Frontal cortex (tissue), 4 donors: ENCODE measurements around the gene ZNF597. TPM values are rescaled to one million over a fixed set of nuclear protein-coding genes. Genes with fewer than 3 reads are reported as not detected.
A peak's percentile ranks its signal among the peaks of the same experiment; 100 is the strongest.

Experiments used
- DNase-seq, 2 donors: peaks; one replicate each; pipeline ENCODE4 v3.0.0; 2012; ENCODE audit warnings: low spot score in 2 of 2
- FAIRE-seq: peaks from 2 replicates; lab custom pipeline; 2012; peaks lifted over from hg19 to GRCh38; lab: Jason Lieb, UNC
- total RNA-seq: library from RNA; depleted of rRNA; stranded (reverse); fragments of >200 nt; gene quantifications from one replicate; pipeline ENCODE4 v1.2.3, GENCODE V29; 2014
- donor health status: control.
- donor health status: control.
- donor health status: control.

Gene ZNF597, protein sequence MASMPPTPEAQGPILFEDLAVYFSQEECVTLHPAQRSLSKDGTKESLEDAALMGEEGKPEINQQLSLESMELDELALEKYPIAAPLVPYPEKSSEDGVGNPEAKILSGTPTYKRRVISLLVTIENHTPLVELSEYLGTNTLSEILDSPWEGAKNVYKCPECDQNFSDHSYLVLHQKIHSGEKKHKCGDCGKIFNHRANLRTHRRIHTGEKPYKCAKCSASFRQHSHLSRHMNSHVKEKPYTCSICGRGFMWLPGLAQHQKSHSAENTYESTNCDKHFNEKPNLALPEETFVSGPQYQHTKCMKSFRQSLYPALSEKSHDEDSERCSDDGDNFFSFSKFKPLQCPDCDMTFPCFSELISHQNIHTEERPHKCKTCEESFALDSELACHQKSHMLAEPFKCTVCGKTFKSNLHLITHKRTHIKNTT
- 4.9 TPM for total RNA-seq

GRCh38 chr16:3443108-3444031, at the start of gene ZNF597, which contains the start of gene NAA60:
TSS of gene ZNF597 (minus strand) at chr16:3443504. CDS start at chr16:3443153, 351 bp downstream.
TSS of gene NAA60 (plus strand) at chr16:3443680. CDS start at chr16:3476228, 32,548 bp downstream.
- FAIRE-seq: no peak
- DNase-seq: peak; percentile 63 to 73

DNA sequence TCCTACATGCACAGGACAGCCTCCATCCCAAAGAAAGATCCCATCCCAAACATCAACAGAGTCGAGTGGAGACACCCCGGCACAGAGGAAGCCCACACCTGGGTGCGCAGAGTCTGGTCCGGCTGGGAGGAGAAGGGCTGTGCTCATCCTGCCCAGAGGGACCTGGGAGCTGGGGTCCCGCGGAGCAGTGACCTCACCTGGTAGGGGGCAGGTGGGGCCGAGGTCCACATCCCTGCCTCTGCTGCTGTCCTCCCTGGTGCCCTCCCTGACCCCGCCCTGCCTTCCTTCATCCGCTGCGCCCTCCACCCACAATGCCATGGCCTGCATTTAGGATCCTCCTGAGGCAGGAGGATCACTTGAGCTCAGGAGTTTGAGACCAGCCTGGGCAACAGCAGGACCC, 49.1 kb upstream of the ZNF597 start:
- DNase-seq: no peak
- FAIRE-seq: no peak

DNA sequence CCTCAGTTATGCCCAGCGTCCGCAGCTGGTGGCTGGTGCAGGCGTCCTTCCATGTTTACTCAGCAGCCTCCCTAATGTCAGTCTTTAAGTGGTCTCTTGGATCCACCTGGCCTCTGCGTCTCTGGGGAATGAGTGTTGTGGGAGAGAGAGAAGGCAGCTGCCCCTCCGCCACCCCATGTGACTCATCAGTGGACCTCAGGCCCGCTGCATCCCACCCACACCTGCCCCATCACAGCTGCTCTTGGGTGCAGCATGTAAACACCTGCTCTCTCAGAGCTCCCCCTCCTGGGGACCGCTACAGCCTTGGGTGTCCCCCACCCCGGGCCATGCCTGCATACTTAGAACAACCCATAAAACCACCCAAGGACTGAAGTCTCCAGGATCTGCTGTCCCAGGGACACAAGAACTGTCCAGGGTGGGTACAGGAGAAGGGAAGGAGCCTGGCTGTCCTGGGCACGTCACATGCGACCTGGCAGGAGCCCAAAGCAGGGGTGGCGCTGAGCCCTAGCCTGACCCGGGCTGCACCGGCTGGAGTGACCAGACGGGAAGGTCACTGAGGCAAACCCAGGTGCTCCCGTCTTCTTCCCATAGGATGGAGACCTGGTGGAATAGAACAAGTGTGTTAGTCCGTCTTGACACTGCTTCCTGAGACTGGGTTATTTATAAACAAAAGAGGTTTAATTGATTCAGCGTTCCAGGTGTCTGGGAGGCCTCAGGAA, 47.8 kb upstream of the ZNF597 start:
- no peak for FAIRE-seq
- DNase-seq: no peak

- DNase-seq (no peak), FAIRE-seq (no peak)
Measured at GRCh38 chr16:3488801-3489200, 45.5 kb upstream of the ZNF597 start.

DNA sequence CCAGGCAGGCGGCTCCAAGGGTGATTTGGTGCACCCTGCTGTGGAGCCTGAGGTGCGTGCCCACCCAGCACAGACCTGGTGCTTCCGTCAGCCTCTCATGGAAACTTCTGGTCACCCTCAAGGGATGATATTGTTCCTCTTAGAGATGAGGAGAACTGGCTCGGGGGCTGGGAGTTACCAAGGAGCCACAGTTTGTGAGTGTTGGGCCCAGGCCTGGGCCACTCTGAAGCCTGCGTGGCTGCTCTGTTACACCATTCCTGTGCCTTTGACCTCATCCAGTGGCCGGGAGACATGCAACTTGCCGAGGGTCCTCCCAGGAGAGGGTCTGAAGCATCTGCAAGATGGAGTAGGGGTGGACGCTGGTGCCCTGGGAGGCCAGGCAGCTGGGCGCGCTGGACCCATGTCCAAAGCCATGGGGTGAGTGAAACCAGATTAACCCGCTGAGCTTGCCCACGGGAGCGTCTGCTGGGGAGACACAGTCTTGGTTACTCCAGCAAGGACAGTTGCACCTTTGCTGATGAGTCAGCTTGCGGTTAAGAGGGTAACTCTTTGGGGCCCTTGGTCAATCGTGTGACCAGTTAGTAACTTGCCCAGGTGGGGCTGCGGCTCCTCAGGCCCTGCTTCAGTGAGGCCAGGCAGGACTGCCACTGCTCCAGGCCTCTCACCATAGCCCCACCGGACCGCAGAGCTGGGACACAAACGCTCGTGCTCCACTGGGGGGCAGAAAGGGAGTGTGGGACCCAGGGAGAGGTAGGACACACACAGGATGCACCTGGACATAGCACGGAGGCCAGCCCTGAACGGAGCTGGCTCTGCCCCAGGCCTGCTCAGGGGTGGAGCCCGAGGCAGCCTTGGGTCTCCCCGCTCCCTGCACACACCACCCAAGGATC, 44.5 kb upstream of the ZNF597 start:
- no peak for DNase-seq

GRCh38 chr16:3486506-3487215, 43.4 kb upstream of the ZNF597 start:
- FAIRE-seq (no peak), DNase-seq (no peak)

More for the DNA sequence above, 44.5 kb upstream of the ZNF597 start:
- no peak for FAIRE-seq

DNA sequence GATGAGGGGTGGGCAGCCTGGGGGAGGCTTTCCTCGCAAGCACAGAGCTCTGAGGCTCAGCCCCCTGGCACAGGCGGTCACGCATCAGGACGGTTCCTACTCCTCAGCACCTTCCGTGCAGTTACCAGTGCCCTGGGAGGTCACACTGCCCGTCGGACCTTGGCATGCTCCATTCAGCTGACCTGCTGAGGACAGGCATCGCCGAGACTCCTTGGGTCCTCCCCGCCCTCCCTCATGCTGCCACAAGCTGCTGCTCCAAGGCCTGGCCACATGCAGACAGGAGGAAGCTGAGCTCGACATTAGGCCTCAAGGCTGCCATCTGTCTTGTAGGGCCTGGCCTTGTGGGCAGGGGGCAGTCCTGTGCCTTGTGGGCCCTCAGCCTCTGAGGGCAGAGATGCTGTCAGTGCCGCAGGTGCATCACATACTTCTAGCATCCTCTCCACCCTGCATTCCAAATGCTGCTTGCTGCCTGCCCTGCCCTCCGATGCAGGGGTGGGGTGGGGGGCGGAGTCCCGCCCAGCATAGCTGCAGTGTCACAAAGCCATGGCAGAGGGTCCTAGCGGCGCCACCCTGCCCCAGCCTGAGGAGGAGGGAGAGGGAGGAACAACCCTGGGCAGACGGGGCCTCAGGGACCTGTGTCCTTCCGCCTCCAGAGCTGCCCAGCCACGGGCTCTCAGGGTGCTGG, 42.7 kb upstream of the ZNF597 start:
- no peak for DNase-seq
- FAIRE-seq: no peak

DNA sequence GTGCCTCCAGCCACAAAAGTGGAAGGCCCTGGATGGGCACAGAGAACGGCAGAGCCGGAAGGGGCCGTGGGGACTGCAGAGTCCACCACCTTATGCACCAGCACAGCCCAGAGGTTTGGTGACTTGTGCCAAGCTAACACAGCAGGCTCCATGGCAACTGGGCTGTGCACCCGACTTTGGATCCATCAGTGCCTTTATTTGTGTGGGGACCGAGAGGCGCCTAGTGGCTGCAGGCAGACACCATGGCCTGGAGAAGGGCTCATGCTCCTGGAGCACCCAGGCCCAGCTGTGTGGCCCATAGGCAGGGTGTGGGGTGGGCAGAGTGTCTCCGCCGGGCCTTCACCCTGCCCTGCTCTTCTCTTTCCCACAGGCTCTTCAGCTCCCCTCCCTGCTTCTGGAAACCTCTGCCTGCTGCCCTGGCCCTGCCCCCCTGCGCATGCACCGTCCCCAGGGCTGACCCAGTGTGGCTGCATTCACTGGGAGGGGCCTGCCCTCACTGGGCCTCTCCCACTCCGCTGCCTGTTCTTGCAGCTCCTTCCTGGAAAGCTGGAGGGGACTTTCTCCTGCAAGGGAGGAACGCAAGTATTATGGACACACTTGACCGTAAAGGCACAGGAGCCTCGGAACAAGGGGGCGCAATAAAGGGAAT, 41.9 kb upstream of the ZNF597 start:
- FAIRE-seq (no peak), DNase-seq (no peak)

DNA sequence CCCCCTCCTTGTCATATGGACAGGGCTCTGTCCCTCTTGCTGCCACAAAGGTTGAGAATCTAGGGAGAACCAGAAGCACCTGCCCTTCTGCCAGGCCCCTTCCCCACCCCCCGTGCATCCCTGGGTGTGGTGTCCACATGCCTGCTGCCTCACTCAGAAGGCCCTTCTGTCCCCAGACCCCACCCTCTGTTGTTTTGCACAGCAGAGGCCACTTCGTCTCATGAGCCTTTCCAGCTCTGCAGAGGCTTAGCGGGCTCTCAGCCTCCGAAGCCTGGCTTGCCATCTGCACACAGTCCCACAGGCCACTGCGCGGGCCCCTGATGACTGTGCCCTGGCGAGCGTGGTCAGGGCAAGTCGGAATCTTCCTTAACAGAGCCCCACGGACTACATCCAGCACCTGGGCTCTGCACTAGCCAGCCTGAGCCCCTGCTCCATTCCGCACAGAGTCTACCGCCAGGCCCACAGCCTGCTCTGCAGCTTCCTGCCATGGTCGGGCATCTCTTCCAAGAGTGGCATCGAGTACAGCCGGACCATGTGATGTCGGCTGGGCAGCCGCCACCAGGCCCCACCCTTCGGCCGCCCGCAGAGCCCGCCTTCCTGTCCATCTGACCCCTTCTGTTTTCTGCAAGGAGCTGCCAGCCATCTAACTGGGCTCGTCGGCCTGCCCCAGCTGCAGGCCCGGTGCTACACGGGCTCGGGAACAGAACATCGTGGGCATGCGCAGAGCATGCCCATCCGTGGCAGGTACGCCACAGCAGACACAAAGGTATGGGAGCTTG, 41.2 kb upstream of the ZNF597 start:
- FAIRE-seq: no peak
- peak in 1 of 2 donors; percentile 56 for DNase-seq

DNA sequence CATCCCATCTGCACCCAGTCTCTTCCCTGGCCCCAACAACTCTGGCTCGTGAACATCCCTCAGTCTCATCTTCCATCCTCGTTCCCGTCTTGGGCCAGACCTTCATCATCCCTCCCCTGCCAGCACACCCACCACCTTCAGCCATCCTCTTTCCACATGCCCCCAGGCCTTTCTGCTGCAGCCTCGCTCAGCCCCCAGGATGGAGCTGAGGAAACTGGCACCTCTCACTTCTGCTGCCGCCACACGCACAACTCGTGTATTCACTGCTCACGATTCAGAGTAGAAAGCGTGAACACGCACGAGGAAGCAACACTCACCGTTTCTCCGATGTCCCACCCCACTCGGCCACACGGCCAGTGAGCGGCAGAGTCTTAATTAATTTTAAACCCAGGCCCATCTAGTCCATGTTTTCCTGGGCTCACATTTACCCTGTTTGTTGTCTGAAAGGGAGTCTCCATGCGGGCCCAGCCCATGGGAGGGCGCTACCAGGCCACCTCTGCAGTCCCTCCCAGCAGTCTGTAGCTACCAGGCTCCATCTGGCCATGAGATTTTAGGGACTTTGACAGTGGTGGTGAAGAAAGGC, 39.4 kb upstream of the ZNF597 start:
- FAIRE-seq (no peak), DNase-seq (no peak)

GRCh38 chr16:3481696-3482658, 38.7 kb upstream of the ZNF597 start:
- FAIRE-seq (no peak), DNase-seq (no peak)

DNA sequence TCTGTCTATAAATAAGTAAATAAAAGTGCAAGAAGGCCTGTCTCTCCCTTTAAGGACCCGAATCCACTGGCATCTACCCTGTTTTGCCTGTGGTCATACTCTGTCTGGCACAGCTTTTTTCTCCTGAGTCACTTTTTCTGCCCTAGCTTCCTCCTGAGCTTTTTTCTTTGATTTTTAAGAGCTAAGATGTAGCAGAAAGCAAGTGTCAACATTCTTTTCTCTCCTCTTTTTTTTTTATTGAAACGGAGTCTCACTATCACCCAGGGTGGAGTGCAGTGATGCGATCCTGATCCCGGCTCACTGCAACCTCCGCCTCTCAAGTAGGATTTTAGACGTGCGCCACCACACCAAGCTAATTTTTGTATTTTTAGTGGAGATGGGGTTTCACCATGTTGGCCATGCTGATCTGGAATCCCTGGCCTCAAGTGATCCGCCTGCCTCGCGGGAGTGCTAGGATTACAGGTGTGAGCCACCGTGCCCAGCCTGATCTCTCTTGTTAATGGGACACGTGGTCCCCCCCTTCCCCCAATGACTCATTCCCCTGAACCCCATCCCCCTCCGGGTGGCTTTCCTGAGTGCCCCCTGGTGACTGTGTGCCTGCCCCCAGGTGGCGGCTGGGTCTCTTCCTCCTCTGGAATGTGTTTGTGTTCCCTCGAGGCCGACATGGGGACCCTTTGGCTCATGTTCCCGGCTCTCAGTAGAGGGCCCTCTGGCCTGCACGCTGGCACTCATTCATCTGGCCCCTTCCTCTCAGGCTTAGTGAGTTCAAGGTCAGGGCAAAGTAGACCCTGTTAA, 37.8 kb upstream of the ZNF597 start:
- no peak for DNase-seq
- FAIRE-seq: no peak

DNA sequence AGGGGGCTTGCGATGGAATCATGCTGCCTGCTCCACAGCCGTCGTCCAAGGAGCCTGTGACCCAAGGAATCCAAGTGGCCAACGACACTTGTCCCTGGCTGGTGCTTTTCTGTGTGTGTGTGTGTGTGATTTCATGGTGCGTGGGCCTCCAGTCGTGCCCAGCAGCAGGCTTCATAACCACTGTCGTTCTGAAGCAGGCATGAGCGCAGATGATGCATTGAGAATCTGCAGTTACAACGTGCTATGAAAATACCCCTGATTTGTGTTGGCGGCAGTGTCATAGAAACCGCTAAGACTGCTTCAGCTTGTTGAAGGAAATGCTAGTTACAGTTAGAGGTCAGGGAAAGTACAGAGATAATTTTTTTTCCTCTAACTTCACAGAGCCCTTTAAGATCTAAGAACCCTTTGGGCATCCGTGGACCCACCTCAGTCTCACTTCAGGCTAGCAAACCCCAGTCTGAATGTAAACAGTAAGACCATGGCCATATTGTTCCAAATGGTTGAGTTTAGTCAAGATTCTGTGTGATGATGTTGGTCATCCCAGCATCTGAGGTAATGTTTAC, 36.4 kb upstream of the ZNF597 start:
- DNase-seq (no peak), FAIRE-seq (no peak)
